GM12878 (cell line): ENCODE results near the gene HMGN4. TPM values are rescaled to one million over a fixed set of nuclear protein-coding genes. Genes with fewer than 3 reads are reported as not detected.

Experiments used
- BCL11A ChIP-seq: IDR thresholded peaks from 2 replicates; pipeline ENCODE4 v1.6.1; 2011; ENCODE audit warnings: low read depth, low read length
- CBX5 ChIP-seq: sonication (generic); IDR thresholded peaks from 2 replicates; pipeline ENCODE4 v1.6.1; 2016; ENCODE audit warnings: low read depth, moderate library complexity, mild to moderate bottlenecking, inconsistent platforms
- CHD2 ChIP-seq: IDR thresholded peaks from 2 replicates; pipeline ENCODE4 v1.6.1; 2011; ENCODE audit warnings: low read depth, low read length, improper control_type of control experiment, borderline replicate concordance
- EGR1 ChIP-seq, 2 experiments: IDR thresholded peaks; 1 replicate in 1 of 2; 2 replicates in 1 of 2; pipeline ENCODE4 v1.6.1; 2011 to 2012; ENCODE audit warnings: low read depth in 2 of 2, low read length in 2 of 2, borderline replicate concordance in 1 of 2, mild to moderate bottlenecking in 1 of 2, moderate library complexity in 1 of 2
- GABPA ChIP-seq: IDR thresholded peaks from 2 replicates; pipeline ENCODE4 v1.6.1; 2014; ENCODE audit warnings: antibody characterized with exemption, low read depth, mild to moderate bottlenecking, inconsistent platforms
- HDAC6 ChIP-seq: fragments of 200-600 bp; sonication (generic); IDR thresholded peaks from one replicate; pipeline ENCODE4 v1.8.0; 2017; ENCODE audit warnings: antibody characterized with exemption; ENCODE audit not compliant: unreplicated experiment
- KAT2A ChIP-seq: conservative IDR thresholded peaks from 2 replicates; pipeline ENCODE4 v1.6.1; 2011; ENCODE audit warnings: low read depth, low read length; ENCODE audit not compliant: control insufficient read depth
- KLF5 ChIP-seq: fragments of 450-650 bp; IDR thresholded peaks from 2 replicates; pipeline ENCODE4 v1.6.1; 2014; ENCODE audit warnings: mild to moderate bottlenecking; ENCODE audit not compliant: partially characterized antibody
- LARP7 ChIP-seq: fragments of 450-650 bp; IDR thresholded peaks from 2 replicates; pipeline ENCODE4 v1.6.1; 2017; ENCODE audit warnings: mild to moderate bottlenecking
- NKRF ChIP-seq: fragments of 450-650 bp; conservative IDR thresholded peaks from 2 replicates; pipeline ENCODE4 v1.6.1; 2017; ENCODE audit warnings: mild to moderate bottlenecking, moderate library complexity
- PAX8 ChIP-seq: fragments of 450-650 bp; IDR thresholded peaks from 2 replicates; pipeline ENCODE4 v1.6.1; 2017; ENCODE audit warnings: mild to moderate bottlenecking, moderate library complexity
- PML ChIP-seq: IDR thresholded peaks from 2 replicates; pipeline ENCODE4 v1.6.1; 2012; ENCODE audit warnings: low read length, inconsistent platforms
- POLR2AphosphoS2 ChIP-seq: IDR thresholded peaks from 2 replicates; pipeline ENCODE4 v1.6.1; 2011; ENCODE audit warnings: low read depth, mild to moderate bottlenecking, low read length, improper control_type of control experiment, moderate library complexity
- RELA ChIP-seq: fragments of 450-650 bp; IDR thresholded peaks from 2 replicates; pipeline ENCODE4 v1.8.0; 2014; ENCODE audit warnings: borderline replicate concordance; ENCODE audit not compliant: partially characterized antibody
- SMARCA5 ChIP-seq: fragments of 450-650 bp; IDR thresholded peaks from 2 replicates; pipeline ENCODE4 v1.6.1; 2017; ENCODE audit warnings: mild to moderate bottlenecking
- TBL1XR1 ChIP-seq: IDR thresholded peaks from 2 replicates; pipeline ENCODE4 v1.6.1; 2012; ENCODE audit warnings: low read depth, low read length, improper control_type of control experiment
- TCF3 ChIP-seq: IDR thresholded peaks from 2 replicates; pipeline ENCODE4 v1.6.1; 2012; ENCODE audit warnings: low read depth, mild to moderate bottlenecking, low read length, borderline replicate concordance; ENCODE audit not compliant: insufficient read depth
- ZNF687 ChIP-seq: fragments of 450-650 bp; IDR thresholded peaks from 2 replicates; pipeline ENCODE4 v1.6.1; 2017; ENCODE audit warnings: mild to moderate bottlenecking, moderate library complexity
- polyA plus RNA-seq, 11 experiments: library from polyadenylated mRNA; depleted of rRNA in 4 of 11; unstranded in 6 of 11; stranded (reverse) in 5 of 11; fragments of >200 nt; fragmentation: Nextera tagmentation in 4 of 11; fragmentation: Illumina TruSeq in 1 of 11; extraction: Ambion mirVana in 4 of 11; extraction: Trizol in 1 of 11; gene quantifications; 1 replicate in 1 of 11; 2 replicates in 10 of 11; pipeline versions ENCODE4 v1.2.1 to v1.2.3, GENCODE V29; 2011 to 2016; ENCODE audit warnings: inconsistent platforms in 2 of 11, missing spikeins in 2 of 11, low read depth in 1 of 11
- total RNA-seq, 4 experiments: library from RNA; depleted of rRNA in 3 of 4; stranded (reverse); fragments of >200 nt in 3 of 4; fragmentation: Illumina TruSeq in 1 of 4; extraction: Trizol in 1 of 4; gene quantifications; 2 replicates each; pipeline versions ENCODE4 v1.2.1 to v1.2.3, GENCODE V29; 2013 to 2021
- TF ChIP-seq, protein P1 (sequence below): IDR thresholded peaks from 2 replicates; pipeline ENCODE4 v1.6.1; 2011; ENCODE audit warnings: low read depth, low read length, improper control_type of control experiment, borderline replicate concordance

HMGN4 gene
- total and polyA plus RNA-seq, 10 of the 15 experiments (the other 5 are each of a cell fraction or from before 2014, with no cell fraction given), result 26.7 to 99.1 (median 76.7) TPM

GRCh38 chr6:26532699-26533531 lies 5.3 kb upstream of the HMGN4 start (continued):
- TF ChIP-seq BCL11A, result 0 out of 2 replicates have a peak, but pooled peaks have one; percentile 1
- no peak for TF ChIP-seq CHD2
- peak; percentile 86 for TF ChIP-seq KLF5
- no peak for TF ChIP-seq ZNF687
- peak; percentile 71; the same call in 1 of the 2 replicates for TF ChIP-seq PML
- 0 out of 2 replicates have a peak, but pooled peaks have one; percentile 58 for TF ChIP-seq NKRF
- no peak for TF ChIP-seq HDAC6
- TF ChIP-seq PAX8, result no peak
- TF ChIP-seq CBX5, result peak; percentile 72; the same call in 1 of the 2 replicates
- 0 out of 3 replicates have a peak, but pooled peaks of 1 of the 2 experiments have one; percentile 3 for TF ChIP-seq EGR1 (IDR thresholded peaks at IDR 0.05; ENCODE audit: borderline replicate concordance in 1 of 2, low read depth in 2 of 2, low read length in 2 of 2)
- TF ChIP-seq RELA, result peak; percentile 70
- no peak for TF ChIP-seq KAT2A
- TF ChIP-seq, protein P1, sequence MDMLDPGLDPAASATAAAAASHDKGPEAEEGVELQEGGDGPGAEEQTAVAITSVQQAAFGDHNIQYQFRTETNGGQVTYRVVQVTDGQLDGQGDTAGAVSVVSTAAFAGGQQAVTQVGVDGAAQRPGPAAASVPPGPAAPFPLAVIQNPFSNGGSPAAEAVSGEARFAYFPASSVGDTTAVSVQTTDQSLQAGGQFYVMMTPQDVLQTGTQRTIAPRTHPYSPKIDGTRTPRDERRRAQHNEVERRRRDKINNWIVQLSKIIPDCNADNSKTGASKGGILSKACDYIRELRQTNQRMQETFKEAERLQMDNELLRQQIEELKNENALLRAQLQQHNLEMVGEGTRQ, result no peak
- peak; percentile 86 for TF ChIP-seq SMARCA5
- no peak for TF ChIP-seq POLR2AphosphoS2
- TF ChIP-seq TCF3, result 0 out of 2 replicates have a peak, but pooled peaks have one; percentile 15
- peak; percentile 92 for TF ChIP-seq TBL1XR1
- TF ChIP-seq LARP7, result 0 out of 2 replicates have a peak, but pooled peaks have one; percentile 35
- TF ChIP-seq GABPA, result peak; percentile 74
